Parathyroid adenoma (tissue), 2 donors: ENCODE data around the gene C7orf57.

ENCODE experiments used
- H2AFZ ChIP-seq: fragments of 300-600 bp; sonication (generic); one replicate; pipeline ENCODE4 v1.7.0; 2017; ENCODE audit warnings: antibody characterized with exemption, mild to moderate bottlenecking
- H3K27ac ChIP-seq: fragments of 300-600 bp; sonication (generic); one replicate; pipeline ENCODE4 v1.7.0; 2017
- H3K27me3 ChIP-seq: fragments of 300-600 bp; sonication (generic); one replicate; pipeline ENCODE4 v1.7.0; 2017; ENCODE audit warnings: low read length; ENCODE audit not compliant: control insufficient read depth, insufficient read depth
- H3K36me3 ChIP-seq: fragments of 300-600 bp; sonication (generic); one replicate; pipeline ENCODE4 v1.7.0; 2017; ENCODE audit warnings: low read length; ENCODE audit not compliant: control insufficient read depth, insufficient read depth
- H3K4me1 ChIP-seq: fragments of 300-600 bp; sonication (generic); one replicate; pipeline ENCODE4 v1.7.0; 2017; ENCODE audit warnings: control low read depth
- H3K4me2 ChIP-seq: fragments of 300-600 bp; sonication (generic); one replicate; pipeline ENCODE4 v1.7.0; 2017; ENCODE audit warnings: low read length
- H3K4me3 ChIP-seq: fragments of 300-600 bp; sonication (generic); one replicate; pipeline ENCODE4 v1.7.0; 2017; ENCODE audit warnings: low read depth, low read length
- H3K79me2 ChIP-seq: fragments of 300-600 bp; sonication (generic); one replicate; pipeline ENCODE4 v1.7.0; 2017; ENCODE audit warnings: control low read depth
- H3K9ac ChIP-seq: fragments of 300-600 bp; sonication (generic); one replicate; pipeline ENCODE4 v1.7.0; 2017; ENCODE audit warnings: mild to moderate bottlenecking
- H3K9me3 ChIP-seq: fragments of 300-600 bp; sonication (generic); one replicate; pipeline ENCODE4 v1.7.0; 2017; ENCODE audit warnings: low read length; ENCODE audit not compliant: control insufficient read depth
- CTCF ChIP-seq: fragments of 300-600 bp; sonication (generic); IDR thresholded peaks from one replicate; pipeline ENCODE4 v1.7.0; 2017; ENCODE audit warnings: antibody characterized with exemption, mild to moderate bottlenecking
- donor health status: primary hyperparathyroidism.

Gene C7orf57

GRCh38 chr7:48085433-48085791, 50.1 kb downstream of the C7orf57 start:
- H3K4me1 ChIP-seq = peaks cover 14% of the 10 kb centered on the region
- no peak overlapping the region for H3K9ac ChIP-seq
- no peaks in the 10 kb centered on the region for H3K9me3 ChIP-seq
- H3K27me3 ChIP-seq = no peaks in the 10 kb centered on the region
- H3K27ac ChIP-seq = no peak overlapping the region
- no peak overlapping the region for H3K4me2 ChIP-seq
- no peak for TF ChIP-seq CTCF
- no peaks in the 10 kb centered on the region for H3K36me3 ChIP-seq
- H3K4me3 ChIP-seq = no peak overlapping the region
- H3K79me2 ChIP-seq = peaks cover 3% of the 10 kb centered on the region
- peak overlapping the region; percentile 34 for H2AFZ ChIP-seq

- Histone ChIP-seq H2AFZ (no peak overlapping the region), H3K9ac (no peak overlapping the region), H3K4me1 (peaks cover 14% of the 10 kb centered on the region), H3K27me3 (no peaks in the 10 kb centered on the region), H3K4me3 (no peak overlapping the region), H3K36me3 (no peaks in the 10 kb centered on the region), H3K9me3 (no peaks in the 10 kb centered on the region), H3K4me2 (no peak overlapping the region), H3K27ac (no peak overlapping the region), H3K79me2 (peaks cover 6% of the 10 kb centered on the region)
- no peak for TF ChIP-seq CTCF
Observed at GRCh38 chr7:48085942-48086341, 50.6 kb downstream of the C7orf57 start.

- no peak for TF ChIP-seq CTCF
- no peak overlapping the region for H3K27ac ChIP-seq
Observed at GRCh38 chr7:48087349-48087748, 52.0 kb downstream of the C7orf57 start.

GRCh38 chr7:48088559-48089045, 53.3 kb downstream of the C7orf57 start:
- H3K9ac ChIP-seq = peak overlapping the region; percentile 42
- peak overlapping the region; percentile 96 for H3K27ac ChIP-seq
- H3K4me2 ChIP-seq = peak overlapping the region; percentile 95
- H3K9me3 ChIP-seq = no peaks in the 10 kb centered on the region
- H3K4me3 ChIP-seq = peak overlapping the region; percentile 87
- no peaks in the 10 kb centered on the region for H3K36me3 ChIP-seq
- TF ChIP-seq CTCF = no peak
- H2AFZ ChIP-seq = peak overlapping the region; percentile 89
- H3K27me3 ChIP-seq = no peaks in the 10 kb centered on the region
- peaks cover 10% of the 10 kb centered on the region for H3K79me2 ChIP-seq
- peaks cover 18% of the 10 kb centered on the region for H3K4me1 ChIP-seq

More at GRCh38 chr7:48087349-48087748, 52.0 kb downstream of the C7orf57 start:
- no peak overlapping the region for H3K9ac ChIP-seq
- H3K4me3 ChIP-seq = no peak overlapping the region
- no peak overlapping the region for H3K4me2 ChIP-seq
- no peaks in the 10 kb centered on the region for H3K27me3 ChIP-seq
- no peak overlapping the region for H2AFZ ChIP-seq
- H3K36me3 ChIP-seq = no peaks in the 10 kb centered on the region
- no peaks in the 10 kb centered on the region for H3K9me3 ChIP-seq
- H3K79me2 ChIP-seq = peaks cover 6% of the 10 kb centered on the region
- H3K4me1 ChIP-seq = peaks cover 27% of the 10 kb centered on the region
